Right lobe of liver (tissue), 6 donors: ENCODE measurements around the gene LUZP1. TPM values are rescaled to one million over a fixed set of nuclear protein-coding genes. Genes with fewer than 3 reads are reported as not detected.
A peak's percentile ranks its signal among the peaks of the same experiment; 100 is the strongest.

Experiments
- ATAC-seq, 4 donors: fragments of 200-7000 bp; cut with Tn5 transposase; one replicate each; pipeline ENCODE4 v1.9.1; 2020; ENCODE audit warnings: mild to moderate bottlenecking in 4 of 4, moderate library complexity in 4 of 4
- DNase-seq, 3 donors: peaks; one replicate each; pipeline ENCODE4 v3.0.0-alpha.2; 2020
- H3K27ac ChIP-seq, 3 donors: fragments of 200-600 bp; one replicate each; pipeline ENCODE4 v1.8.0; 2022
- H3K27me3 ChIP-seq, 2 donors: fragments of 200-600 bp; one replicate each; pipeline ENCODE4 v1.8.0; 2022
- H3K36me3 ChIP-seq, 4 donors: fragments of 200-600 bp; sonication (generic) in 1 of 4; one replicate each; pipeline versions ENCODE4 v1.5.1 to v1.8.0; 2017 to 2022; ENCODE audit warnings: control low read depth in 1 of 4
- H3K4me1 ChIP-seq, 4 donors: fragments of 200-600 bp; sonication (generic) in 1 of 4; one replicate each; pipeline versions ENCODE4 v1.5.1 to v1.8.0; 2017 to 2022; ENCODE audit warnings: control low read depth in 1 of 4
- H3K4me3 ChIP-seq, 3 donors: fragments of 200-600 bp; one replicate each; pipeline ENCODE4 v1.8.0; 2022
- H3K9me3 ChIP-seq, 4 donors: fragments of 200-600 bp; sonication (generic) in 1 of 4; one replicate each; pipeline versions ENCODE4 v1.5.1 to v1.8.0; 2017 to 2022; ENCODE audit warnings: control low read depth in 1 of 4
- POLR2A ChIP-seq: fragments of 450-650 bp; IDR thresholded peaks from one replicate; pipeline ENCODE4 v1.6.1; 2017; ENCODE audit warnings: antibody characterized with exemption, mild to moderate bottlenecking
- WGBS: methylation state at CpG from one replicate; pipeline ENCODE4 v1.1.6; 2018; ENCODE audit warnings: low coverage, low lambda C conversion rate; ENCODE audit not compliant: insufficient coverage; ENCODE audit errors: missing lambda C conversion rate; 5-methylcytosine and 5-hydroxymethylcytosine counted together
- intact Hi-C, 2 donors: fragments of 100-400 bp; cut with DNase I; formaldehyde crosslinking; loops; one replicate each; pipeline versions ENCODE4 v1.11.2 to v1.14.1; 2022
- total RNA-seq, 6 experiments: library from RNA; depleted of rRNA in 2 of 6; stranded (reverse); fragments of >200 nt in 2 of 6; fragmentation: NEBNext Ultra II Directional in 3 of 6; extraction: Animal tissue kit (Norgen Biotek cat#: 25700) in 3 of 6; gene quantifications; one replicate each; pipeline versions ENCODE4 v1.1.0 to v1.2.4, GENCODE V29; 2016 to 2023
- TF ChIP-seq, protein P1 (sequence below), 4 donors: fragments of 200-600 bp in 3 of 4; fragments of 450-650 bp in 1 of 4; IDR thresholded peaks; one replicate each; pipeline versions ENCODE4 v1.5.1 to v1.8.0; 2016 to 2022; ENCODE audit warnings: antibody characterized with exemption in 4 of 4, mild to moderate bottlenecking in 2 of 4
- donor health status: DM: no; HTN: yes; CAD: no.
- donor health status: DM: no; HTN: no; CAD: no.
- donor health status: DM: no; HTN: no; CAD: no.
- donor health status: DM: no; HTN: yes; CAD: no.
- donor health status: DM: no; HTN: yes; CAD: no.

The LUZP1 gene
- total RNA-seq, 6 experiments from 2014 or later: 4.1 to 8.0 (median 6.1) TPM

DNA sequence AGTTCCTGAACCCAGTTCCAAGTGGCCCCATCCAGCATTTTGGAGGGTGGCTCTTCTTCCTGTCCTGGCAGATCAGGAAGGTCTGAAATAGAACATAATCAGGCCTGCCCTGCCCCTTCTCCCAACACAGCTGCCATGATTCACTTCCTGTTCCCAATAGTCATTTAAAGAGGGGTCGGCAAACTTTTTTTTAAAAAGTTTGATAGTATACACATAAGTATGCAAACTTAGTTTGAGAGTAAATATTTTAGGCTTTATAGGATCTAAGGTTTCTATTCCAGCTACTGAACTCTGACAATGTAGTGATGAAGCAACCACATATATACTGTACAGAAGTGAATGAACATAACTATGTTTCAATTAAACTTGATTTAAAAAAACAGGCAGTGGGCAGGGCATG, 66.4 kb downstream of the LUZP1 start:
- intact Hi-C loops: no loop called here
- no peaks in the 10 kb centered on the region for H3K27me3 ChIP-seq
- no peak overlapping the region for H3K4me3 ChIP-seq
- WGBS: 38% methylated on average over 1 of the region's 1 CpG
- TF ChIP-seq POLR2A: no peak
- TF ChIP-seq, protein P1, sequence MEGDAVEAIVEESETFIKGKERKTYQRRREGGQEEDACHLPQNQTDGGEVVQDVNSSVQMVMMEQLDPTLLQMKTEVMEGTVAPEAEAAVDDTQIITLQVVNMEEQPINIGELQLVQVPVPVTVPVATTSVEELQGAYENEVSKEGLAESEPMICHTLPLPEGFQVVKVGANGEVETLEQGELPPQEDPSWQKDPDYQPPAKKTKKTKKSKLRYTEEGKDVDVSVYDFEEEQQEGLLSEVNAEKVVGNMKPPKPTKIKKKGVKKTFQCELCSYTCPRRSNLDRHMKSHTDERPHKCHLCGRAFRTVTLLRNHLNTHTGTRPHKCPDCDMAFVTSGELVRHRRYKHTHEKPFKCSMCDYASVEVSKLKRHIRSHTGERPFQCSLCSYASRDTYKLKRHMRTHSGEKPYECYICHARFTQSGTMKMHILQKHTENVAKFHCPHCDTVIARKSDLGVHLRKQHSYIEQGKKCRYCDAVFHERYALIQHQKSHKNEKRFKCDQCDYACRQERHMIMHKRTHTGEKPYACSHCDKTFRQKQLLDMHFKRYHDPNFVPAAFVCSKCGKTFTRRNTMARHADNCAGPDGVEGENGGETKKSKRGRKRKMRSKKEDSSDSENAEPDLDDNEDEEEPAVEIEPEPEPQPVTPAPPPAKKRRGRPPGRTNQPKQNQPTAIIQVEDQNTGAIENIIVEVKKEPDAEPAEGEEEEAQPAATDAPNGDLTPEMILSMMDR (IDR thresholded peaks at IDR 0.05): no peak
- H3K27ac ChIP-seq: peak overlapping the region in 1 of 3 donors; percentile 48
- H3K9me3 ChIP-seq: no peaks in the 10 kb centered on the region
- ATAC-seq (peak; percentile 11 to 48 (median 43)), DNase-seq (no peak)
- H3K36me3 ChIP-seq: no peaks in the 10 kb centered on the region
- peaks cover 0 to 24% (median 8%) of the 10 kb centered on the region in 4 donors for H3K4me1 ChIP-seq

DNA sequence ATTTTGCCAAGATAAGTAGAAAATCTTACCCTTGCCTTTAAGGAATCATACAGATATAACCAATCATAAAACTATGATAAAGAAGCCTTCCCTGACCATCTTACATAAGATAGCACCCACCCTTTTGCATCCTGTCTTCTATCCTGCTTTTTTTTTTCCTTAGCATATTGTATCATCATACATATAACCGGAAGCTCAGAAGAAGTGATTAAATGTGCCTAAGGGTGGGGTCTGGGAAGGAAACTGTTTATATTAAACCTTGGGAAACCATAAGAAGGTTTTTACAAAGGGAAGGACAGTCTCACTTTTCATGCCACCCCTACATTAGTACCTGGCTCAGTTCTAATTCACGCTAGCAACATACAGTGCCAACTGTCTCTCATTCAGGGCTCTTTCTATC, 66.8 kb downstream of the LUZP1 start:
- H3K9me3 ChIP-seq: no peaks in the 10 kb centered on the region
- WGBS: 51% methylated on average over 2 of the region's 2 CpGs
- ATAC-seq (no peak), DNase-seq (no peak)
- no peaks in the 10 kb centered on the region for H3K27me3 ChIP-seq
- intact Hi-C loops: no loop called here
- TF ChIP-seq POLR2A: no peak
- TF ChIP-seq, protein P1 (IDR thresholded peaks at IDR 0.05): no peak
- H3K27ac ChIP-seq: peak overlapping the region in 1 of 3 donors; percentile 48
- peaks cover 0 to 24% (median 8%) of the 10 kb centered on the region in 4 donors for H3K4me1 ChIP-seq
- H3K4me3 ChIP-seq: no peak overlapping the region
- H3K36me3 ChIP-seq: no peaks in the 10 kb centered on the region

DNA sequence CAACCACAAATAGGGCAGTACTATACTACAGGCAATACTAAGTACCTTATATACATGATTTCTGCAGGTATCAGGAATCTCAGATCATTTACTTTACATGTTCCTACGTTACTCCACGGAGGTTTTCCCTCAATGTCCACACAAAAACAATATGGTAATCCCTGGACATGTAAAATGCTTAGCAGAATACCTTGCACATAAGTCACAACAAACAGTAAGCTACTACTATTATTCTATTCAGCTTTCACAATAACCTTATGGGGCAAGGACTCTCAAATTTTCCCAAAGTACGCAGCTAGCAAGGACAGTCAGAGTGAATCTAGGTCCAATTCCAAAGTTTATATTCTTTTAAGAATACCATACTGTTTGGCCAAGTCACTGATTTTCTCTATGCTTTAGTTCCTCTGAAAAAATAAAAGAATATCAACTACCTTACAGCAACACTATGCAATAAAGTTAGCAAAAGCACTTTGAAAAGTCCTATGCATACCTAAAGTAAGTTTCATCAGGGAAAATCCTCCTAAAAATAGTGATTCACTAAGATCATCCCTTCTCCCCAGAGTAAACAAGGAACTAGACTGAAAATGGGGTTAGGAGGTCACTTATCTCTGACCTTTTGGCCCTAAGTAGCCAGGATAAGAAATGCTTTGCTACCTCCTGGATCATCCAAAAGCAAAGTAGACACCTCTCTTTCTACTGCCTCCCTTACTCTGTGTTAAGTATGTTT, 67.4 kb downstream of the LUZP1 start:
- TF ChIP-seq POLR2A: no peak
- TF ChIP-seq, protein P1 (IDR thresholded peaks at IDR 0.05): no peak
- peak in 1 of 4 donors; percentile 41 for ATAC-seq

DNA sequence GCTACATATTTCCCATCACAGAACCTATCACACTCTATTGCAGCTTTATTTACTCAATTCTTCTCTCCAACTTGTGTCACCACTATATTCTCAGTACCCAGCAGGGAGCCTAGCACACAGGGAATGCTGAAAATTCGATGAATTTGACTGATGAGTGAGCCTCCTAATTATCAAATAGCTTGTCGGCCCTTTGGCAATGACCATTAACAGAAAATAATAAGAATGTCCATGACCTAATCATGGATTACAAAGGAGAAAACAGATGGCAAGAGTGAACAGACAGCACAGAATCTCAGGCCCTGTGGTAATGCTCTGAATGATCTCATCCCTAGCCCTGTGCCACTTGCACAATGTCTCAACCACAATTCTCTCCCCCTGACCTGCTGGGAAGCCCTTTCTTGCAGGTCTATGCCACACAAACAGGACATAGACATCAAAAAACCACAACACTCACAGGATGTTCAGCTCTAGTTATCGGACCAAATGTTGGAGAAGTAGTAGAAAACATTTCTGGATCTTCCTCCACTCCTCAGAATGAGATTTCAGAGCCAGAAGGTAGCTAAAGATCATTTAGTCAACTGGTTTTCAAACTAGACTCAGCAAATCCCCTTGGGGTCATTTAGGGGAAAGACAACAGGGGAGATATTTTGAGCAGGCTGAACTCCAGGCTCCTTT, 68.4 kb downstream of the LUZP1 start:
- ATAC-seq: peak in 2 of 4 donors; percentile 40 to 66
- Histone ChIP-seq H3K9me3 (no peaks in the 10 kb centered on the region), H3K4me3 (no peak overlapping the region), H3K27me3 (no peaks in the 10 kb centered on the region), H3K36me3 (no peaks in the 10 kb centered on the region), H3K27ac (peak overlapping the region in 1 of 3 donors; percentile 11), H3K4me1 (peaks cover 0 to 24% (median 8%) of the 10 kb centered on the region in 4 donors)
- TF ChIP-seq, protein P1 (IDR thresholded peaks at IDR 0.05): no peak
- TF ChIP-seq POLR2A: no peak
- no peak for DNase-seq
- intact Hi-C loops: no loop called here
- WGBS: 51% methylated on average over 3 of the region's 3 CpGs

More for the DNA sequence above, 67.4 kb downstream of the LUZP1 start:
- Histone ChIP-seq H3K36me3 (no peaks in the 10 kb centered on the region), H3K4me3 (no peak overlapping the region), H3K9me3 (no peaks in the 10 kb centered on the region), H3K27me3 (no peaks in the 10 kb centered on the region), H3K4me1 (peaks cover 0 to 24% (median 8%) of the 10 kb centered on the region in 4 donors), H3K27ac (no peak overlapping the region)
- intact Hi-C loops: no loop called here
- no peak for DNase-seq
- 83% methylated on average over 3 of the region's 3 CpGs for WGBS
